CD4-positive, alpha-beta memory T cell (primary cell): ENCODE results near the gene GMIP. TPM values are rescaled to one million over a fixed set of nuclear protein-coding genes. Genes with fewer than 3 reads are reported as not detected.

ENCODE experiments used
- CTCF ChIA-PET: fragments of 350-600 bp; sonication (Branson Sonifier 250); formaldehyde crosslinking; loops from one replicate; lab custom pipeline; 2021; ENCODE audit warnings: inconsistent platforms; ENCODE audit not compliant: partially characterized antibody; lab: Charles Lee
- POLR2A ChIA-PET: fragments of 350-600 bp; sonication (Branson Sonifier 250); formaldehyde crosslinking; loops from one replicate; lab custom pipeline; 2021; ENCODE audit not compliant: partially characterized antibody; lab: Charles Lee
- DNase-seq, 5 donors: peaks; one replicate each; pipeline versions ENCODE4 v3.0.0 to v3.0.0-alpha.2; 2020 to 2022; ENCODE audit warnings: mixed read lengths in 1 of 5
- H3K27ac ChIP-seq: one replicate; pipeline ENCODE4 v1.7.0; 2013; ENCODE audit warnings: low read depth, low read length
- H3K27me3 ChIP-seq: 2 replicates; pipeline ENCODE4 v1.7.0; 2013; ENCODE audit warnings: mild to moderate bottlenecking, low read length, moderate library complexity; ENCODE audit not compliant: insufficient read depth
- H3K36me3 ChIP-seq: 2 replicates; pipeline ENCODE4 v1.7.0; 2013; ENCODE audit warnings: mild to moderate bottlenecking, low read length, moderate library complexity; ENCODE audit not compliant: insufficient read depth
- H3K4me1 ChIP-seq: 2 replicates; pipeline ENCODE4 v1.7.0; 2013; ENCODE audit warnings: mild to moderate bottlenecking, low read length, moderate library complexity; ENCODE audit not compliant: insufficient read depth
- H3K4me3 ChIP-seq, 2 donors: one replicate each; pipeline ENCODE4 v1.7.0; 2013; ENCODE audit warnings: low read length in 2 of 2, mild to moderate bottlenecking in 1 of 2
- H3K9me3 ChIP-seq, 2 donors: one replicate each; pipeline ENCODE4 v1.7.0; 2013; ENCODE audit warnings: low read length in 2 of 2, control low read depth in 1 of 2; ENCODE audit not compliant: control insufficient read depth in 1 of 2
- H3K27ac Mint-ChIP-seq, 7 donors: one replicate each; pipeline ENCODE4 v1.8.0; 2020 to 2021; ENCODE audit warnings: mixed read lengths in 7 of 7, mild to moderate bottlenecking in 6 of 7, inconsistent platforms in 3 of 7, moderate library complexity in 3 of 7
- H3K27me3 Mint-ChIP-seq, 2 donors: one replicate each; pipeline ENCODE4 v1.8.0; 2020 to 2021; ENCODE audit warnings: mixed read lengths in 2 of 2
- H3K36me3 Mint-ChIP-seq, 2 donors: one replicate each; pipeline ENCODE4 v1.8.0; 2020 to 2021; ENCODE audit warnings: mixed read lengths in 2 of 2, inconsistent platforms in 1 of 2, mild to moderate bottlenecking in 1 of 2
- H3K4me1 Mint-ChIP-seq, 4 donors: one replicate each; pipeline ENCODE4 v1.8.0; 2020 to 2021; ENCODE audit warnings: mixed read lengths in 4 of 4, mild to moderate bottlenecking in 1 of 4
- H3K4me3 Mint-ChIP-seq, 8 donors: one replicate each; pipeline ENCODE4 v1.8.0; 2020 to 2021; ENCODE audit warnings: mixed read lengths in 8 of 8, mild to moderate bottlenecking in 7 of 8, moderate library complexity in 6 of 8, inconsistent platforms in 3 of 8
- H3K9me3 Mint-ChIP-seq, 8 donors: one replicate each; pipeline ENCODE4 v1.8.0; 2020 to 2021; ENCODE audit warnings: mixed read lengths in 8 of 8, mild to moderate bottlenecking in 5 of 8, inconsistent platforms in 3 of 8, moderate library complexity in 1 of 8
- intact Hi-C: fragments of 100-400 bp; cut with micrococcal nuclease; formaldehyde crosslinking; loops from one replicate; pipeline ENCODE4 v1.15.1; 2023
- polyA plus RNA-seq, 2 donors: library from polyadenylated mRNA; unstranded; fragments of 300-500 nt; fragmentation: Illumina TruSeq; gene quantifications; one replicate each; pipeline ENCODE4 v1.2.3, GENCODE V29; 2021
- total RNA-seq, 2 experiments: library from RNA; stranded (reverse); gene quantifications; one replicate each; pipeline ENCODE4 v1.2.3, GENCODE V29; 2021

Gene GMIP
- total and polyA plus RNA-seq, 4 experiments from 2014 or later, result 28.4 to 105 (median 75.2) TPM

DNA sequence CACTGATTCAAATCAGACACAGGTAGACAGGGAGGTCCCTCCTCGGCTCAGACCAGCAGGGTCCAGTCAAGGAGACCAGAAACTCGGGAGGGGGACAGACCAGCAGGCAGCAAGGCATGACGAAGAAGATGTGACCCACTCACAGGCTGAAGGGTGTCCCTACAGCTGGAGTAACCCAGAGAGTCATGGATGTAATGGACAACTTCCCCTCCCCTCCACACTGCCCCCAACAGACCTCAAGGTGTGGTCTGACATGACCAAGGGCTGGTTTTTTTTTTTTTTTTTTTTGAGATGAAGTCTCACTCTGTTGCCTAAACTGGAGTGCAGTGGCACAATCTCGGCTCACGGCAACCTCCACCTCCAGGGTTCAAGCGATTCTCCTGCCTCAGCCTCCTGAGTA, 59.1 kb downstream of the GMIP start:
- no peaks in the 10 kb centered on the region for H3K9me3 ChIP-seq
- H3K36me3 Mint-ChIP-seq, result peaks cover 10 to 16% of the 10 kb centered on the region in 2 donors
- peaks cover 20 to 37% (median 25%) of the 10 kb centered on the region in 4 donors for H3K4me1 Mint-ChIP-seq
- H3K27ac ChIP-seq, result no peak overlapping the region
- no peaks in the 10 kb centered on the region for H3K36me3 ChIP-seq
- no peak for DNase-seq
- H3K27me3 ChIP-seq, result no peaks in the 10 kb centered on the region
- H3K4me3 Mint-ChIP-seq, result no peak overlapping the region
- peak overlapping the region in 2 of 7 donors; percentile 19 to 36 for H3K27ac Mint-ChIP-seq
- H3K27me3 Mint-ChIP-seq, result no peaks in the 10 kb centered on the region
- ChIA-PET CTCF (interaction anchor here (6.2 kb wide), 1 partner anchor 31 kb away, joined by 31 read pairs; no protein-coding TSS in a partner anchor), POLR2A (interaction anchor here (0.9 to 1.2 kb wide), 2 partner anchors 14 to 29 kb away, joined by 3 to 4 read pairs; no protein-coding TSS in a partner anchor)
- no peak overlapping the region for H3K4me3 ChIP-seq
- H3K4me1 ChIP-seq, result peaks cover 24% of the 10 kb centered on the region
- intact Hi-C loops, result no loop called here
- peaks cover 0 to 1% (median 0%) of the 10 kb centered on the region in 8 donors for H3K9me3 Mint-ChIP-seq

DNA sequence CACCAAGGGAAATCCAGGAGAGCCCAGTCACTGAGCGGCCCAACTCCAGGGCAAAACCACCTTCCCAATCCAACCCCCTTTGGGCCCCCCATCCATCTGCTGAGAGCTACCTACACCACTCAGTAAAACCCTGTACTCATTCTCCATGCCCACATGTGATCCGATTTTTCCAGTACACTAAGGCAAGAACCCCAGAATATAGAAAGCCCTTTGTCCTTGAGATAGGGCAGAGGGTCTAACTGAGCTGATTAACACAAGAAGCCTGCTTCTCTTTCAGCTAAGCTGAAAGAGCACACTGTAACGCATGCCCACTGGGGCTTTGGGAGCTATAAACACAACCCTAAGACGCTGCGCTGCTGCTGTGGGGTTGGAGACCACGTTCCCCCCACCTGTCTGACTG, 61.0 kb downstream of the GMIP start:
- Mint-ChIP-seq H3K9me3 (peaks cover 0 to 1% (median 0%) of the 10 kb centered on the region in 8 donors), H3K27ac (peak overlapping the region in 5 of 7 donors; percentile 10 to 79 (median 54)), H3K27me3 (no peaks in the 10 kb centered on the region), H3K4me3 (no peak overlapping the region), H3K36me3 (peaks cover 7 to 14% of the 10 kb centered on the region in 2 donors), H3K4me1 (peaks cover 10 to 22% (median 14%) of the 10 kb centered on the region in 4 donors)
- no peak overlapping the region for H3K4me3 ChIP-seq
- H3K27me3 ChIP-seq, result no peaks in the 10 kb centered on the region
- no peak overlapping the region for H3K27ac ChIP-seq
- CTCF ChIA-PET, result interaction anchor here (0.8 to 6.2 kb wide), 2 partner anchors 16 to 29 kb away, joined by 4 to 31 read pairs; no protein-coding TSS in a partner anchor
- H3K4me1 ChIP-seq, result peaks cover 7% of the 10 kb centered on the region
- peaks cover under 1% of the 10 kb centered on the region for H3K36me3 ChIP-seq
- POLR2A ChIA-PET, result interaction anchor here (1.1 to 2.0 kb wide), 3 partner anchors 15 to 85 kb away, joined by 3 to 5 read pairs (median 4); partner anchors contain the start of gene LPAR2
- H3K9me3 ChIP-seq, result no peaks in the 10 kb centered on the region
- DNase-seq, result no peak
- intact Hi-C loops, result no loop called here

DNA sequence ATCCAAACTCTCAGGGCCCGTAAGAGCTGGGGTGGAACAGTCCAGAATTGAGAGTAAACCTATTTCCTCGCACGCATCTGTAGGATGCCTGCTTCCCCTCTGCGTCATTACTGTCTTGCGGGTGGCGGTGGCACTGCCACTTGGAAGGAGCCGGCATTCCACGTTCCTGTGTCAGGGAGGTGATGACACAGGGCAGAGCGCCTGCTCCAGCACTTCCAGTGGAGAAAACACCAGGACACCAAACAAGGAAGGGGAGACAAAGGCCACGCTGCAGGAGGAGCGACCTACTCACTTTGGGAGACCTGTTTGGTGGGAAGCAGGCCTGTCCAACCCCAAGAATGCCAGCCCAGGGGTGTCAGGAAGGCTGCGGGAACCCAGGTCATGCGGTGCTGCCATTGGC, 62.1 kb downstream of the GMIP start:
- peaks cover 7 to 14% of the 10 kb centered on the region in 2 donors for H3K36me3 Mint-ChIP-seq
- DNase-seq, result no peak
- POLR2A ChIA-PET, result interaction anchor here (2.0 kb wide), 1 partner anchor 16 kb away, joined by 5 read pairs; no protein-coding TSS in a partner anchor
- no peak overlapping the region for H3K4me3 Mint-ChIP-seq
- peaks cover 0 to 1% (median 0%) of the 10 kb centered on the region in 8 donors for H3K9me3 Mint-ChIP-seq
- Histone ChIP-seq H3K9me3 (no peaks in the 10 kb centered on the region), H3K27me3 (no peaks in the 10 kb centered on the region), H3K4me3 (no peak overlapping the region), H3K27ac (no peak overlapping the region), H3K36me3 (peaks cover 5% of the 10 kb centered on the region), H3K4me1 (peaks cover 7% of the 10 kb centered on the region)
- H3K4me1 Mint-ChIP-seq, result peaks cover 10 to 22% (median 14%) of the 10 kb centered on the region in 4 donors
- H3K27me3 Mint-ChIP-seq, result no peaks in the 10 kb centered on the region
- intact Hi-C loops, result no loop called here
- H3K27ac Mint-ChIP-seq, result peak overlapping the region in 5 of 7 donors; percentile 48 to 79 (median 74)
- CTCF ChIA-PET, result interaction anchor here (6.2 kb wide), 1 partner anchor 28 kb away, joined by 31 read pairs; no protein-coding TSS in a partner anchor

DNA sequence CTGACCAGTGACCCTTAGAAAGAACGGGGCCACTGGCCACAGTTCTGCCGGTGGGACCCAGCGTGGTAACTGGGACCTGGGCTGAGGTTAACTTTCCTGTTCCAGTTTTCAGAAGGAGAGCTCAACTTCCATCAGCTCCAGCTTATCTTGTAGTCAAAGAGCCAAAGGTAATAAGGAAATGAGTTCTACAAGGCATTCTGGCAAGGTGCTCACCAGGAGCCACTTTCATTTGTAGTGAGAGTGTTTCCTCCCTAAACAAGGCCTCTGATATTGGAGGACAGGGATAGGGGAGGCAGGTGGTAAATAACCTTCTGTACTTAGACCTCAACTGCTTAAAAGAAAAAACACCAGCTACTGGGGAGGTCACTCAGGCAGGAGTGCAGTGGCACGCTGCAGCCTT, 63.0 kb downstream of the GMIP start:
- peaks cover 2 to 15% of the 10 kb centered on the region in 2 donors for H3K36me3 Mint-ChIP-seq
- ChIA-PET CTCF (interaction anchor here (1.3 to 6.2 kb wide), 3 partner anchors 9 to 32 kb away, joined by 3 to 31 read pairs (median 4); no protein-coding TSS in a partner anchor), POLR2A (interaction anchor here (1.1 kb wide), 1 partner anchor 10 kb away, joined by 3 read pairs; no protein-coding TSS in a partner anchor)
- peaks cover 0 to 1% (median 0%) of the 10 kb centered on the region in 8 donors for H3K9me3 Mint-ChIP-seq
- H3K4me1 ChIP-seq, result peaks cover 7% of the 10 kb centered on the region
- peaks cover 9 to 22% (median 15%) of the 10 kb centered on the region in 4 donors for H3K4me1 Mint-ChIP-seq
- no peaks in the 10 kb centered on the region for H3K9me3 ChIP-seq
- no peaks in the 10 kb centered on the region for H3K27me3 Mint-ChIP-seq
- no peak overlapping the region for H3K4me3 ChIP-seq
- H3K4me3 Mint-ChIP-seq, result no peak overlapping the region
- intact Hi-C loops, result no loop called here
- H3K36me3 ChIP-seq, result peaks cover 5% of the 10 kb centered on the region
- H3K27ac ChIP-seq, result no peak overlapping the region
- no peaks in the 10 kb centered on the region for H3K27me3 ChIP-seq
- peak overlapping the region in 2 of 7 donors; percentile 22 to 56 for H3K27ac Mint-ChIP-seq
- DNase-seq, result no peak

DNA sequence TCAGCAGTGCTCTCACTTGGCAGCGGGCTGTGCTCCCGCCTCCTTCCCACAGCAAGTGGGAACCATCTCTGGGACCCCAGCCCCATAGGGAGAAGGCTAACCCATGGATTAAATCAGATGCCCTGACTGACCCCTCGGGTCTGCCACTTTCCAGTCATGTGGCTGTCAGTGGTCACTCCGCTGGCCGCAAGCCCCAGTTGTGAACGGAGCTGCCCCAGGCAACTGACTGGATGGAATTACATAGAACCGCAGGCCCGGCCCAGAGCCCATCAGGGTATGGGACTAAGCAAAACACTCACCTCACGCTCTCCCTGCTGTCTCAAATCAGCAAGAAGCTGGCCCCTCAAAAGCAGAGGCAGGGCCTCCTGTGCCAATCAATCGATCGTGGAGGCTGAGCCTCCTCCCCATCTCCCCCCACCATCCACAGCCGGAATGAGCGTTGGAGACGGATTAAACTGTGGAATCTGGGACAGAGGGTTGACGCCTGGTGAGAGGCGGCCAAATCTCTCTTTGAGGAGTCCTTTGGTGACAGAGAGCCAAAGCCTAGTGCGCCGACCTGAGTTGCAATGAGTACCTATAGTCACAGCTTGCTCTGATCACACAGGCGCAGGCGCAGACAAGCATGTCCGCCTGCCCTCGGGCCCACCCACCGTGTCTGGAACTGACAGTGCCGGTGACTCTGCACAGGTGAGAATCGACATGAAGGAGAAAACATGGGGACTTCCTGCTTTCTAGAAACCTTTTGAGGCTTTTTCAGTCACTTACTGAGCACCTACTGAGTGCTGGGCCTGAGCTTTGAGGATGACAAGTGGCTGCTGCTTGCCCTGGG, 63.7 kb downstream of the GMIP start:
- ChIA-PET POLR2A (interaction anchor here (1.1 to 1.2 kb wide), 2 partner anchors 11 to 44 kb away, joined by 3 read pairs; no protein-coding TSS in a partner anchor), CTCF (interaction anchor here (1.3 to 6.2 kb wide), 3 partner anchors 10 to 33 kb away, joined by 3 to 31 read pairs (median 4); no protein-coding TSS in a partner anchor)
- H3K27ac ChIP-seq, result no peak overlapping the region
- Mint-ChIP-seq H3K36me3 (peaks cover 0 to 15% of the 10 kb centered on the region in 2 donors), H3K4me1 (peaks cover 8 to 22% (median 16%) of the 10 kb centered on the region in 4 donors), H3K4me3 (no peak overlapping the region), H3K27me3 (no peaks in the 10 kb centered on the region), H3K27ac (peak overlapping the region in 2 of 7 donors; percentile 36 to 56), H3K9me3 (peaks cover 0 to 1% (median 0%) of the 10 kb centered on the region in 8 donors)
- peaks cover 7% of the 10 kb centered on the region for H3K4me1 ChIP-seq
- H3K9me3 ChIP-seq, result no peaks in the 10 kb centered on the region
- no peak overlapping the region for H3K4me3 ChIP-seq
- intact Hi-C loops, result no loop called here
- no peak for DNase-seq
- H3K36me3 ChIP-seq, result peaks cover 5% of the 10 kb centered on the region
- no peaks in the 10 kb centered on the region for H3K27me3 ChIP-seq

Other genes with a start within 250 kb of the GMIP start
- 100 to 1,000 TPM; 101 to 108 TPM for gene GATAD2A, start 238.0 kb downstream of the GMIP start, total RNA-seq
- gene GATAD2A, start 238.0 kb downstream of the GMIP start, polyA plus RNA-seq, result 10 to 100 TPM in 1 of 2 donors, 1 to 10 TPM in 1; 3.8 to 30.6 TPM
- 10 to 100 TPM in 1 of 2 experiments, 1 to 10 TPM in 1; 9.7 to 10.4 TPM for gene TSSK6, start 128.1 kb downstream of the GMIP start, total RNA-seq
- 1 to 10 TPM; 1.1 to 2.0 TPM for gene TSSK6, start 128.1 kb downstream of the GMIP start, polyA plus RNA-seq
- 100 to 1,000 TPM; 191 to 199 TPM for gene NDUFA13, start 127.4 kb downstream of the GMIP start, total RNA-seq
- gene NDUFA13, start 127.4 kb downstream of the GMIP start, polyA plus RNA-seq, result 100 to 1,000 TPM; 264 to 316 TPM
- 10 to 100 TPM; 15.6 to 18.7 TPM for gene YJEFN3, start 114.7 kb downstream of the GMIP start, total RNA-seq
- under 1 TPM in 1 of 2 donors, not detected in 1; 0.25 TPM for gene YJEFN3, start 114.7 kb downstream of the GMIP start, polyA plus RNA-seq
- gene CILP2, start 105.4 kb downstream of the GMIP start, total RNA-seq, result under 1 TPM; 0.09 to 0.14 TPM
- not detected for gene CILP2, start 105.4 kb downstream of the GMIP start, polyA plus RNA-seq
- gene PBX4, start 25.0 kb downstream of the GMIP start, total RNA-seq, result 10 to 100 TPM; 46.5 to 56.3 TPM
- 10 to 100 TPM in 1 of 2 donors, 1 to 10 TPM in 1; 3.9 to 11.8 TPM for gene PBX4, start 25.0 kb downstream of the GMIP start, polyA plus RNA-seq
- gene LPAR2, start 15.4 kb downstream of the GMIP start, total RNA-seq, result 10 to 100 TPM; 70.7 to 72.4 TPM
- gene LPAR2, start 15.4 kb downstream of the GMIP start, polyA plus RNA-seq, result 10 to 100 TPM; 27.2 to 37.7 TPM
- 100 to 1,000 TPM; 137 to 139 TPM for gene ATP13A1, start 20.0 kb upstream of the GMIP start, total RNA-seq
- gene ATP13A1, start 20.0 kb upstream of the GMIP start, polyA plus RNA-seq, result 10 to 100 TPM; 21.3 to 54.7 TPM
- 100 to 1,000 TPM; 152 to 156 TPM for gene ZNF101, start 25.2 kb upstream of the GMIP start, total RNA-seq
- gene ZNF101, start 25.2 kb upstream of the GMIP start, polyA plus RNA-seq, result 100 to 1,000 TPM in 1 of 2 donors, 10 to 100 TPM in 1; 97.3 to 113 TPM
- gene ZNF14, start 89.5 kb upstream of the GMIP start, total RNA-seq, result 10 to 100 TPM; 31.2 to 32.2 TPM
- gene ZNF14, start 89.5 kb upstream of the GMIP start, polyA plus RNA-seq, result 10 to 100 TPM; 13.9 to 22.7 TPM
- 10 to 100 TPM; 76.4 to 80.5 TPM for gene ZNF506, start 178.1 kb upstream of the GMIP start, total RNA-seq
- 10 to 100 TPM in 1 of 2 donors, 1 to 10 TPM in 1; 9.6 to 29.2 TPM for gene ZNF506, start 178.1 kb upstream of the GMIP start, polyA plus RNA-seq
- gene ZNF253, start 222.2 kb upstream of the GMIP start, total RNA-seq, result 10 to 100 TPM; 23.8 to 25.8 TPM
- gene ZNF253, start 222.2 kb upstream of the GMIP start, polyA plus RNA-seq, result 1 to 10 TPM; 5.5 to 8.8 TPM